Measurements from ENCODE around the gene ARL10.

ARL10 gene

GRCh38 chr5:176396330-176396729 lies 31.0 kb downstream of the ARL10 start:
- TF ChIP-seq CTCF (IDR thresholded peaks at IDR 0.05; ENCODE audit: borderline replicate concordance, insufficient read depth, low read depth, low read length), result no peak
- H3K4me3 ChIP-seq (ENCODE audit: low read depth, low read length), result no peak overlapping the region

GRCh38 chr5:176397736-176398420 lies 32.6 kb downstream of the ARL10 start:
- no peak for TF ChIP-seq CTCF (IDR thresholded peaks at IDR 0.05; ENCODE audit: borderline replicate concordance, insufficient read depth, low read depth, low read length)
- H3K4me3 ChIP-seq (ENCODE audit: low read depth, low read length), result no peak overlapping the region

GRCh38 chr5:176400382-176401156 lies 35.3 kb downstream of the ARL10 start:
- H3K4me3 ChIP-seq (ENCODE audit: low read depth, low read length), result no peak overlapping the region
- no peak for TF ChIP-seq CTCF (IDR thresholded peaks at IDR 0.05; ENCODE audit: borderline replicate concordance, insufficient read depth, low read depth, low read length)

- no peak overlapping the region for H3K4me3 ChIP-seq (ENCODE audit: low read depth, low read length)
- TF ChIP-seq CTCF (IDR thresholded peaks at IDR 0.05; ENCODE audit: borderline replicate concordance, insufficient read depth, low read depth, low read length), result no peak
Measured at GRCh38 chr5:176401281-176402205, 36.3 kb downstream of the ARL10 start.

GRCh38 chr5:176405656-176406435 lies 40.6 kb downstream of the ARL10 start:
- TF ChIP-seq CTCF (IDR thresholded peaks at IDR 0.05; ENCODE audit: borderline replicate concordance, insufficient read depth, low read depth, low read length), result no peak
- H3K4me3 ChIP-seq (ENCODE audit: low read depth, low read length), result no peak overlapping the region

- TF ChIP-seq CTCF (IDR thresholded peaks at IDR 0.05; ENCODE audit: borderline replicate concordance, insufficient read depth, low read depth, low read length), result no peak
Measured at GRCh38 chr5:176406436-176407052, 41.3 kb downstream of the ARL10 start.

More at GRCh38 chr5:176406436-176407052, 41.3 kb downstream of the ARL10 start:
- no peak overlapping the region for H3K4me3 ChIP-seq (ENCODE audit: low read depth, low read length)

All from GM12875 (cell line).